Colonic mucosa (tissue), 4 donors: ENCODE measurements around the gene CDT1. TPM values are rescaled to one million over a fixed set of nuclear protein-coding genes. Genes with fewer than 3 reads are reported as not detected.

Experiments
- DNase-seq: peaks from one replicate; pipeline ENCODE4 v3.0.0-alpha.2; 2020
- H3K27ac ChIP-seq: fragments of 200-600 bp; one replicate; pipeline ENCODE4 v1.8.0; 2021
- H3K27me3 ChIP-seq: fragments of 200-600 bp; one replicate; pipeline ENCODE4 v1.8.0; 2021
- H3K36me3 ChIP-seq: fragments of 200-600 bp; one replicate; pipeline ENCODE4 v1.8.0; 2021
- H3K4me1 ChIP-seq: fragments of 200-600 bp; one replicate; pipeline ENCODE4 v1.8.0; 2021; ENCODE audit warnings: mild to moderate bottlenecking
- H3K4me3 ChIP-seq: fragments of 200-600 bp; one replicate; pipeline ENCODE4 v1.8.0; 2021
- H3K9ac ChIP-seq, 2 donors: one replicate each; pipeline ENCODE4 v1.7.0; 2013; ENCODE audit warnings: control low read depth in 2 of 2, low read depth in 2 of 2, low read length in 2 of 2
- H3K9me3 ChIP-seq: fragments of 200-600 bp; one replicate; pipeline ENCODE4 v1.8.0; 2021
- CTCF ChIP-seq: fragments of 200-600 bp; IDR thresholded peaks from one replicate; pipeline ENCODE4 v1.8.0; 2022; ENCODE audit warnings: antibody characterized with exemption, mild to moderate bottlenecking
- intact Hi-C: fragments of 100-400 bp; cut with DNase I; formaldehyde crosslinking; loops from one replicate; pipeline ENCODE4 v1.14.1; 2022
- total RNA-seq, 2 donors: library from RNA; stranded (reverse); fragmentation: NEBNext Ultra II Directional in 1 of 2; extraction: Animal tissue kit (Norgen Biotek cat#: 25700) in 1 of 2; gene quantifications; one replicate each; pipeline ENCODE4 v1.2.1, GENCODE V29; 2021
- donor health status: healthy.
- donor health status: DM: no; HTN: no; CAD: no.
- donor health status: DM: no; HTN: no; CAD: no.

Gene CDT1
- total RNA-seq, 2 donors from 2014 or later = 14.9 to 71.7 TPM

GRCh38 chr16:88773812-88774291 is 29.7 kb upstream of the CDT1 start:
- DNase-seq = peak; percentile 63
- Histone ChIP-seq H3K27me3 (no peaks in the 10 kb centered on the region), H3K36me3 (no peaks in the 10 kb centered on the region), H3K4me1 (peaks cover 27% of the 10 kb centered on the region), H3K9ac (no peak overlapping the region), H3K9me3 (no peaks in the 10 kb centered on the region), H3K4me3 (no peak overlapping the region), H3K27ac (peak overlapping the region; percentile 57)
- intact Hi-C loops = no loop called here
- TF ChIP-seq CTCF = no peak

DNA sequence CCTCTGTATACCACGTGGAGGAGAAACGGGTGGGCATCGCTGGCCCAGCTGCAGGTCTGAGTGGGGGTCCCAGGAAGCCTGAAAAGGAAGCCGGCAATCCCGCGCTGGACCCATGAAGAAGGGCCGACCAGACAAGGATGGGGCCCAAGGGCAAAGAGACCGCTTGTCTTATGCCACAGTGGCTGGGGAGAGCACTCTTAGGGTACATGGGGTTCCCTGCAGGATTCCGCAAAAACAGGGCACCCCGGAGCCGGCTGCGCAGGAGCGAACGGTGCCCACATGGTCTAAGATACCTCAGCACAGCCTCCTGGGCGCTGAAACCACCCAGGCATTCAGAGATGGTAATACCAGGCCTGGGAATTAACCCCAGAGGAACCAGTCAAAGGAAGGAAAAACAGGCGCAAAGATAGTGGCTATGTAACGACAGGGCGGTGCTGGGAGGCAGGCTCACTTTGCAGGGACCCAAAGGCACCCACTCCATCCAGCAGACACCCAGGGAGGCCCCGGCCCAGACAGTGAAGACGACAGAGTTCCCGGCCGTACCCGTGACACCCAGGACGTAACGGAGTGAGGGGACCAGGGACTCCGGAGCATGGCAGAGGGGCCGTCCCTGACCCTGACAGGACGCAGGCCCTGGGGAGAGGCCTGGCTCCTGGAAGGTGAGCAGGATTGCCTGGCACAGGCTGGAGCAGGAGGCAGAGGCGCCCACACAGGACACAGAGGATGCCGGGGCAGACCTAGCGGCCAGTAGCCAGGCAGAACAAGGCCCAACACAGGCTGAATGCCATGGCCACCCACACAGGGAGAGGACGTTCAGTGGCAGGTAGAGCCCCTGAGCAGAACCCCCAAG is 28.8 kb upstream of the CDT1 start:
- H3K9ac ChIP-seq = no peak overlapping the region
- H3K4me3 ChIP-seq = no peak overlapping the region

GRCh38 chr16:88775825-88776224 is 27.8 kb upstream of the CDT1 start:
- no peaks in the 10 kb centered on the region for H3K27me3 ChIP-seq
- no peak for DNase-seq
- peaks cover 17% of the 10 kb centered on the region for H3K4me1 ChIP-seq
- intact Hi-C loops = no loop called here
- TF ChIP-seq CTCF = no peak
- H3K4me3 ChIP-seq = no peak overlapping the region
- H3K36me3 ChIP-seq = no peaks in the 10 kb centered on the region
- no peak overlapping the region for H3K27ac ChIP-seq
- no peaks in the 10 kb centered on the region for H3K9me3 ChIP-seq
- no peak overlapping the region for H3K9ac ChIP-seq

More for the DNA sequence above, 28.8 kb upstream of the CDT1 start:
- H3K36me3 ChIP-seq = no peaks in the 10 kb centered on the region
- intact Hi-C loops = no loop called here
- H3K27me3 ChIP-seq = no peaks in the 10 kb centered on the region
- H3K9me3 ChIP-seq = no peaks in the 10 kb centered on the region
- TF ChIP-seq CTCF = no peak
- DNase-seq = no peak
- peaks cover 18% of the 10 kb centered on the region for H3K4me1 ChIP-seq
- no peak overlapping the region for H3K27ac ChIP-seq

- no peak for TF ChIP-seq CTCF
- Histone ChIP-seq H3K27ac (no peak overlapping the region), H3K27me3 (no peaks in the 10 kb centered on the region), H3K9ac (no peak overlapping the region), H3K4me3 (no peak overlapping the region), H3K36me3 (no peaks in the 10 kb centered on the region), H3K4me1 (peaks cover 11% of the 10 kb centered on the region), H3K9me3 (no peaks in the 10 kb centered on the region)
- DNase-seq = no peak
- intact Hi-C loops = no loop called here
Observed at GRCh38 chr16:88777471-88778270, 25.9 kb upstream of the CDT1 start.

DNA sequence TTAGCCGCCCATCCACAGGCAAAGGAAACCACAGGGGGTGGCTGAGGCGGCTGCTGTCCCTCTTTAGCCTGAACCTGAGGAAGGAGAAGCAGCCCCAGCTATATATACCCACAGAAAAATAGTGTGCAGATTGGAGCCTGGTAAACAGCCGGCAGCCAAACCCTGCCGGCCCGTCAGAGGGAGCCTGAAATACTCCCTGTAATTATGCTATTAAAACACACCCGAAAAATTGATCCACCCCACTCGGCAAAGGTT is 25.4 kb upstream of the CDT1 start:
- no peak for DNase-seq
- Histone ChIP-seq H3K36me3 (no peaks in the 10 kb centered on the region), H3K9me3 (no peaks in the 10 kb centered on the region), H3K27ac (no peak overlapping the region), H3K9ac (no peak overlapping the region), H3K27me3 (no peaks in the 10 kb centered on the region), H3K4me1 (peaks cover 9% of the 10 kb centered on the region), H3K4me3 (no peak overlapping the region)
- no peak for TF ChIP-seq CTCF
- intact Hi-C loops = no loop called here
